Cardiac muscle cell (in vitro differentiated cells and primary cell): ENCODE results near the gene LRRC59. TPM values are rescaled to one million over a fixed set of nuclear protein-coding genes. Genes with fewer than 3 reads are reported as not detected.
"Not testable (repeated sequence)": the region's sequence is repeated elsewhere in the genome, so short reads cannot be mapped to it uniquely, and the experiment has no call there.

Experiments used
- DNase-seq, 2 donors: peaks; one replicate each; pipeline versions ENCODE4 v3.0.0 to v3.0.0-alpha.2; 2010 to 2017; ENCODE audit warnings: low read depth in 1 of 2, low spot score in 1 of 2
- H3K27ac ChIP-seq: fragments of 200-600 bp; sonication (generic); 2 replicates; pipeline ENCODE4 v1.5.1; 2016
- H3K27me3 ChIP-seq: fragments of 200-600 bp; sonication (generic); 2 replicates; pipeline ENCODE4 v1.6.0; 2016; ENCODE audit warnings: control low read depth
- H3K36me3 ChIP-seq: fragments of 200-600 bp; sonication (generic); 2 replicates; pipeline ENCODE4 v1.5.1; 2016; ENCODE audit warnings: control low read depth
- H3K4me1 ChIP-seq: fragments of 200-600 bp; sonication (generic); 2 replicates; pipeline ENCODE4 v1.8.1; 2017; ENCODE audit warnings: low read depth, mild to moderate bottlenecking, mixed run types
- H3K4me3 ChIP-seq: fragments of 200-600 bp; sonication (generic); 2 replicates; pipeline ENCODE4 v1.5.1; 2016; ENCODE audit warnings: mild to moderate bottlenecking
- H3K9me3 ChIP-seq: fragments of 200-600 bp; sonication (generic); 2 replicates; pipeline ENCODE4 v1.5.1; 2017; ENCODE audit warnings: low read depth, mild to moderate bottlenecking, control low read depth
- polyA plus RNA-seq: library from polyadenylated mRNA; unstranded; fragments of >200 nt; fragmentation: Nextera tagmentation; extraction: Ambion mirVana; gene quantifications from 2 replicates; pipeline ENCODE4 v1.2.1, GENCODE V29; 2016
- total RNA-seq: library from RNA; depleted of rRNA; stranded (reverse); fragments of >200 nt; gene quantifications from 2 replicates; pipeline ENCODE4 v1.2.3, GENCODE V29; 2016
- TF ChIP-seq, protein P1 (sequence below): IDR thresholded peaks from 2 replicates; pipeline ENCODE4 v1.5.1; 2012; ENCODE audit warnings: low read depth, mild to moderate bottlenecking, low read length

Gene LRRC59
- total and polyA plus RNA-seq, 2 experiments from 2014 or later: 58.9 to 60.3 TPM

DNA sequence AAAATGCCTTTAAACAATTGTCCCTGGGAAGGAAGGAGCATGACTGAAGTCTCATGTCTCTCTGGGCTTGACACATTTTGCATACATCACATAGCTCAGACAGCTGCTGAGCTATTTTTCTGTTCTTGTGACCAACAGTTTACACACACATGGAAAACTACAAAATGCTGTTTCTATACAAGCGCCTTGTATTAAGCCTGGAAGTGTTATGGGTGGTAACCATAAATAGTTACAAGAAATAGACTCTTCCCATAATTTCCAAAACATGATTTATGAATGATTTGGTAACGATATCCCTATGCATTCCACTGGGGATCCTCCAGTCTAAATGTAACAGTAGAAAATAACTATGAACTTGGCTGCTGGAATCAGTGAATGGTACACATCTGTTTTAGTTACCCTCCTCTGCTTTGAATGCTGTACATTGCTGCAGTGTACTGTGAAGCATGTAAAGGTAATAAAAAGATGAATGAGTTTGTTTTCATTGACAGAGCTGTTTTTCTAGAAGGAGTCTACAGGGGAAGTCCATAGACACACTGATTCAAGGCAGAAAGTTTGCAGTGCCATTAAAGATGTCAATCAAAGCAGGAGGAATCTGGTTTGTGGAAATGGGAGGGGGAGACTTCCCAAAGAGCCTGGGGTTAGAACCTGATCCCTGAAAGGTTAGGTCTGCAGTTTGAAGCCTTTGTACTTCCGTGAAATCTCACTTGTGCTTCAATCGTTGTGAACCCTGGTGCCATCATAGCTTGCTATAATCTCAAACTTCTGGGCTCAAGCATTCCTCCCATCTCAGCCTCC is 33.7 kb upstream of the LRRC59 start:
- peak in 1 of 2 donors; percentile 28 for DNase-seq
- no peaks in the 10 kb centered on the region for H3K9me3 ChIP-seq
- H3K4me3 ChIP-seq: no peak overlapping the region
- TF ChIP-seq, protein P1, sequence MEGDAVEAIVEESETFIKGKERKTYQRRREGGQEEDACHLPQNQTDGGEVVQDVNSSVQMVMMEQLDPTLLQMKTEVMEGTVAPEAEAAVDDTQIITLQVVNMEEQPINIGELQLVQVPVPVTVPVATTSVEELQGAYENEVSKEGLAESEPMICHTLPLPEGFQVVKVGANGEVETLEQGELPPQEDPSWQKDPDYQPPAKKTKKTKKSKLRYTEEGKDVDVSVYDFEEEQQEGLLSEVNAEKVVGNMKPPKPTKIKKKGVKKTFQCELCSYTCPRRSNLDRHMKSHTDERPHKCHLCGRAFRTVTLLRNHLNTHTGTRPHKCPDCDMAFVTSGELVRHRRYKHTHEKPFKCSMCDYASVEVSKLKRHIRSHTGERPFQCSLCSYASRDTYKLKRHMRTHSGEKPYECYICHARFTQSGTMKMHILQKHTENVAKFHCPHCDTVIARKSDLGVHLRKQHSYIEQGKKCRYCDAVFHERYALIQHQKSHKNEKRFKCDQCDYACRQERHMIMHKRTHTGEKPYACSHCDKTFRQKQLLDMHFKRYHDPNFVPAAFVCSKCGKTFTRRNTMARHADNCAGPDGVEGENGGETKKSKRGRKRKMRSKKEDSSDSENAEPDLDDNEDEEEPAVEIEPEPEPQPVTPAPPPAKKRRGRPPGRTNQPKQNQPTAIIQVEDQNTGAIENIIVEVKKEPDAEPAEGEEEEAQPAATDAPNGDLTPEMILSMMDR: no peak
- H3K36me3 ChIP-seq: no peaks in the 10 kb centered on the region
- H3K27me3 ChIP-seq: no peaks in the 10 kb centered on the region
- peak overlapping the region; percentile 27 for H3K27ac ChIP-seq
- peaks cover 21% of the 10 kb centered on the region for H3K4me1 ChIP-seq

DNA sequence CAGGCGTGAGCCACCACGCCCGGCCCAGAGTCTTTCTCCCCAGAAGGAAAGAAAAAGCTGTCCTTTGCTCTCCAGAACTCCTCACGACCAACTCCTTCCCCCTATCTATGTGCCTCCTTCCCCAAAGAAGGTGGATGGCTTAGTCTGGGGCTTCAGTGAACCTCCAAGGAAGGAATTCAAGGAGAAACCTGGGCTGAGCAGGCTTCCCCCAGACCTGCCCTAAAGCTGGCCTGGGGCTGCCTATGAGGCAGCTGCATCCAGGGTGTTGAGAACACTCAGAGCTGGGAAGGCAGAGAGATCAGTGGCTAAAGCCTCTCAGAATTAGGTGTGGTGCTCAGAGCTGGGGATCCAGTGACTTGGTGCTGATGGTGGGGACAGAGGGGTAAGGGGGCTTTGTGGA is 32.5 kb upstream of the LRRC59 start:
- peaks cover 30% of the 10 kb centered on the region for H3K4me1 ChIP-seq
- no peaks in the 10 kb centered on the region for H3K27me3 ChIP-seq
- H3K36me3 ChIP-seq: no peaks in the 10 kb centered on the region
- no peak overlapping the region for H3K4me3 ChIP-seq
- no peaks in the 10 kb centered on the region for H3K9me3 ChIP-seq
- DNase-seq: no peak
- TF ChIP-seq, protein P1: no peak
- no peak overlapping the region for H3K27ac ChIP-seq

DNA sequence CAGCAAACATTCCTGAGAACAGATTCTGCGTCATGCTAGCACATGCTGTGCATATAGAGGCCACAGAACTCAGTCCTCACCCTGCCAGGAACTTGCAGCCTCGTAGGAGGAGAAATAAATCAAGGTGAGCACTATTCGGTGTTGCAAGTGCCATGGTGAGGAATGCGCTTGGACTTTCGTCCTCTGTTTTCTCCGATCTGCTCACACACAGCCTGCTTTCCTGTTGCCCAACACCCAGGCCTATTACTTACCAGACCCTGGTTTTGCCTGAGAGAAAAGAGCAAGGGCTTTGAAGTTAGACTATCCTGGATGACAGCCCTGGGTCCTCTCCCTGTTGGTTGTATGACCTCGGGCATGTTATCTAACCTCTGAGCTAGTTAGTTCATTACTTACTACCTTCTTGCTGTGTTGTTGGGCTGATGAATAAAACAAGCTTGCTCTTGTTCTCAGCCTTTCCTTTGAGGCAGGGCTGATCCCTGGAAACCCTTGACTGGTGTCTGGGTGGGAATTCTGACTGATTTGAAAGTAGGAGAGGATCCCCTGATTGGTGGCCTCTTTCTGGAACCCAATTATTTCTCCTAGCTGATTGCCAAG is 31.6 kb upstream of the LRRC59 start:
- TF ChIP-seq, protein P1: no peak
- Histone ChIP-seq H3K9me3 (no peaks in the 10 kb centered on the region), H3K36me3 (no peaks in the 10 kb centered on the region), H3K4me3 (no peak overlapping the region), H3K27me3 (no peaks in the 10 kb centered on the region), H3K4me1 (peaks cover 34% of the 10 kb centered on the region), H3K27ac (peak overlapping the region; percentile 68)
- no peak for DNase-seq

DNA sequence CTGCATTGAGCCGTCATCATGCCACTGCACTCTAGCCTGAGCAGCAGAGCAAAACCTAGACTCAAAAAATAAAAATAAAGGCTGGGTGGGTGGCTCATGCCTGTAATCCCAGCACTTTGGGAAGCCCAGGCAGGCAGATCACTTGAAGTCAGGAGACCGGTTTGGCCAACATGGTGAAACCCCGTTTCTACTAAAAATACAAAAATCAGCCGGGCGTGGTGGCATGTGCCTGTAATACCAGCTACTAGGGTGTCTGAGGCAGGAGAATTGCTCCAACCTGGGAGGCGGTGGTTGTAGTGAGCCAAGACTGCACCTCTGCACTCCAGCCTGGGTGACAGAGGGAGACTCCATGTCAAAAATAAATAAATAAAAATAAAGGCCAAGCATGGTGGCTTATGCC is 30.8 kb upstream of the LRRC59 start:
- H3K27me3 ChIP-seq, DNase-seq, H3K9me3 ChIP-seq, H3K36me3 ChIP-seq: not testable (repeated sequence)
- Histone ChIP-seq H3K27ac (peak overlapping the region; percentile 68), H3K4me1 (peaks cover 34% of the 10 kb centered on the region), H3K4me3 (peak overlapping the region; percentile 56)

DNA sequence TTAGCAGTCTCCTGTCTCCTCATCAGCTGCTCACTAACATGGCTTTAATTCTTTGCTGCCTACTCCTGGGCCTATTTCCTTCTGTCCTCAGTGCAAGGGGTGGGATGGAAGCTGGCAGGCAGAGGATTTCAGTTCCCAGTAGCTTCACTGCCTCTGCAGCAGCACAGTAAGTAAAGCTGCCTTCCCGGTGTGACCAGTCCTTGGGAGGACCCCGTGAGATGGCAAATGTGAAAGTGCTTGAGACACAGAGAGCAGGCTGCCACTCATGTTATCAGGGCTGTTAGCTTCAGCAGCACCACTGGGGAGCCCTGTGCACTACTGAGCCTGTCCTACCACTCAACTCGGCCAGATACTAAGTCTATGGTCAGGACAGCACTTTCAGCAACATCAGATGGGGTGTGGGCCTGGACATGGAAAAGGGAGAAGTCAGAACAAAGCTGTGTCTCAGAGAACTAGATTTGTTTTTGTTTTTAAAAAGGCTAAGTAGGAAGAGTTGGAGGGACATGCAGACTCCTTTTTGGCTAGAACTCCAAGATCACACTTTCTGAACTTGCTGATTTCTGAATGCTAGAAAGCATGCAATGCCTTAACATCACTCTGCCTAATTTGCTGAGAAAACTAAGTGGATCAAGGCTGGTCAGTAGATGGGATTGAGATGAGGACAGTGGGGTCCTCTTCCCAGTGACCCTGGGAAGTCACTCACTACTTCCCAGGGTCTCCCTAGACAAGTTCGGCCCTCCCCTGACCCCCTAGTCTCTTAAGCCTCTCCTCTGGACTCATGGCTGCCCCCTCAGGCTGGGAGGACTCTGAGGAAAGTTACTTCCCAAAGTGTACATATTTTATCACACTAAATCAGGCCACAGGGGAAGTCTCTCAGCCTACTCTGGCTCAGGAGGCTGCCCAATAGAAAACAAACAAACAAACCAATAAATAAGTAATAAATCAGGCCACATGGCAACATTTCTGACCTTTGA is 29.8 kb upstream of the LRRC59 start:
- H3K4me1 ChIP-seq: peaks cover 34% of the 10 kb centered on the region
- no peaks in the 10 kb centered on the region for H3K9me3 ChIP-seq
- no peaks in the 10 kb centered on the region for H3K27me3 ChIP-seq
- peak; percentile 33 to 76 for DNase-seq
- no peaks in the 10 kb centered on the region for H3K36me3 ChIP-seq
- TF ChIP-seq, protein P1: peak; percentile 22
- peak overlapping the region; percentile 56 for H3K4me3 ChIP-seq
- peak overlapping the region; percentile 68 for H3K27ac ChIP-seq
